Right lobe of liver (tissue), 4 donors: ENCODE results near the gene ISG15.

Experiments used
- CTCF ChIP-seq, 4 donors: fragments of 200-600 bp in 3 of 4; fragments of 450-650 bp in 1 of 4; IDR thresholded peaks; one replicate each; pipeline versions ENCODE4 v1.5.1 to v1.8.0; 2016 to 2022; ENCODE audit warnings: antibody characterized with exemption in 4 of 4, mild to moderate bottlenecking in 2 of 4
- POLR2A ChIP-seq: fragments of 450-650 bp; IDR thresholded peaks from one replicate; pipeline ENCODE4 v1.6.1; 2017; ENCODE audit warnings: antibody characterized with exemption, mild to moderate bottlenecking
- donor health status: DM: no; HTN: no; CAD: no.
- donor health status: DM: no; HTN: no; CAD: no.
- donor health status: DM: no; HTN: yes; CAD: no.

GRCh38 chr1:1020415-1021009 is 7.2 kb downstream of the ISG15 start:
- TF ChIP-seq CTCF (IDR thresholded peaks at IDR 0.05) (no peak), POLR2A (no peak)
